ENCODE data around the gene KDM4D. TPM values are rescaled to one million over a fixed set of nuclear protein-coding genes. Genes with fewer than 3 reads are reported as not detected.

KDM4D gene
- total RNA-seq, 1 donor from 2014 or later = 2.7 TPM

GRCh38 chr11:94987378-94987777, 13.9 kb downstream of the KDM4D start:
- no peak for DNase-seq (ENCODE audit: low read depth)
- no peaks in the 10 kb centered on the region for H3K36me3 ChIP-seq (ENCODE audit: control insufficient read depth, insufficient read depth, low read length)
- H3K4me3 ChIP-seq (ENCODE audit: low read depth, low read length) = no peak overlapping the region
- H3K27me3 ChIP-seq (ENCODE audit: control insufficient read depth, insufficient read depth, low read length) = no peaks in the 10 kb centered on the region
- no peak for TF ChIP-seq CTCF (IDR thresholded peaks at IDR 0.05; ENCODE audit: insufficient read depth, low read length, poor library complexity, severe bottlenecking)

- no peak for DNase-seq (ENCODE audit: low read depth)
- no peak for TF ChIP-seq CTCF (IDR thresholded peaks at IDR 0.05; ENCODE audit: insufficient read depth, low read length, poor library complexity, severe bottlenecking)
- no peaks in the 10 kb centered on the region for H3K36me3 ChIP-seq (ENCODE audit: control insufficient read depth, insufficient read depth, low read length)
- no peaks in the 10 kb centered on the region for H3K27me3 ChIP-seq (ENCODE audit: control insufficient read depth, insufficient read depth, low read length)
- H3K4me3 ChIP-seq (ENCODE audit: low read depth, low read length) = no peak overlapping the region
These were observed 15.2 kb downstream of the KDM4D start for GRCh38 chr11:94988748-94989147.

GRCh38 chr11:94993400-94993943, 20.0 kb downstream of the KDM4D start:
- DNase-seq (ENCODE audit: low read depth) = no peak
- no peak for TF ChIP-seq CTCF (IDR thresholded peaks at IDR 0.05; ENCODE audit: insufficient read depth, low read length, poor library complexity, severe bottlenecking)
- Histone ChIP-seq H3K27me3 (ENCODE audit: control insufficient read depth, insufficient read depth, low read length) (no peaks in the 10 kb centered on the region), H3K36me3 (ENCODE audit: control insufficient read depth, insufficient read depth, low read length) (no peaks in the 10 kb centered on the region), H3K4me3 (ENCODE audit: low read depth, low read length) (no peak overlapping the region)

- DNase-seq (ENCODE audit: low read depth) = no peak
- peak; percentile 27 for TF ChIP-seq CTCF (IDR thresholded peaks at IDR 0.05; ENCODE audit: insufficient read depth, low read length, poor library complexity, severe bottlenecking)
- no peaks in the 10 kb centered on the region for H3K27me3 ChIP-seq (ENCODE audit: control insufficient read depth, insufficient read depth, low read length)
These were observed 23.9 kb downstream of the KDM4D start for GRCh38 chr11:94997437-94997836.

GRCh38 chr11:94998285-94998684, 24.8 kb downstream of the KDM4D start:
- DNase-seq (ENCODE audit: low read depth) = no peak
- Histone ChIP-seq H3K27me3 (ENCODE audit: control insufficient read depth, insufficient read depth, low read length) (no peaks in the 10 kb centered on the region), H3K36me3 (ENCODE audit: control insufficient read depth, insufficient read depth, low read length) (no peaks in the 10 kb centered on the region), H3K4me3 (ENCODE audit: low read depth, low read length) (no peak overlapping the region)
- TF ChIP-seq CTCF (IDR thresholded peaks at IDR 0.05; ENCODE audit: insufficient read depth, low read length, poor library complexity, severe bottlenecking) = no peak

More at GRCh38 chr11:94997437-94997836, 23.9 kb downstream of the KDM4D start:
- Histone ChIP-seq H3K36me3 (ENCODE audit: control insufficient read depth, insufficient read depth, low read length) (no peaks in the 10 kb centered on the region), H3K4me3 (ENCODE audit: low read depth, low read length) (no peak overlapping the region)

- H3K27me3 ChIP-seq (ENCODE audit: control insufficient read depth, insufficient read depth, low read length) = no peaks in the 10 kb centered on the region
- no peak for DNase-seq (ENCODE audit: low read depth)
- H3K36me3 ChIP-seq (ENCODE audit: control insufficient read depth, insufficient read depth, low read length) = no peaks in the 10 kb centered on the region
- TF ChIP-seq CTCF (IDR thresholded peaks at IDR 0.05; ENCODE audit: insufficient read depth, low read length, poor library complexity, severe bottlenecking) = no peak
- H3K4me3 ChIP-seq (ENCODE audit: low read depth, low read length) = no peak overlapping the region
These were observed 30.2 kb downstream of the KDM4D start for GRCh38 chr11:95003716-95004115.

Measured in kidney epithelial cell (primary cell).